K562 (cell line): ENCODE measurements around the gene ETS2. TPM values are rescaled to one million over a fixed set of nuclear protein-coding genes. Genes with fewer than 3 reads are reported as not detected.

ENCODE experiments used
- ASH1L ChIP-seq: fragments of 450-650 bp; IDR thresholded peaks from 2 replicates; pipeline ENCODE4 v1.6.1; 2018; ENCODE audit warnings: borderline replicate concordance, mild to moderate bottlenecking, low read depth; ENCODE audit not compliant: partially characterized antibody
- BRCA1 ChIP-seq, 2 experiments: fragments of 450-650 bp in 1 of 2; sonication (generic) in 1 of 2; formaldehyde crosslinking in 1 of 2; IDR thresholded peaks; 2 replicates each; pipeline versions ENCODE4 v1.5.0 to v1.6.1; 2017 to 2020; ENCODE audit warnings: mild to moderate bottlenecking in 1 of 2, missing genetic modification reagents in 1 of 2
- CBFA2T3 ChIP-seq: fragments of 450-650 bp; IDR thresholded peaks from 2 replicates; pipeline ENCODE4 v1.6.1; 2017
- CHD4 ChIP-seq: fragments of 200-600 bp; sonication (generic); IDR thresholded peaks from 3 replicates; pipeline ENCODE4 v1.6.1; 2012; ENCODE audit warnings: low read depth, mild to moderate bottlenecking, mixed read lengths, low read length, inconsistent platforms; ENCODE audit not compliant: insufficient read depth, insufficient replicate concordance, poor library complexity, severe bottlenecking
- CREB1 ChIP-seq, 2 experiments: sonication (generic) in 1 of 2; formaldehyde crosslinking in 1 of 2; IDR thresholded peaks; 2 replicates each; pipeline versions ENCODE4 v1.6.1 to v1.8.0; 2012 to 2022; ENCODE audit warnings: inconsistent platforms in 1 of 2, mild to moderate bottlenecking in 1 of 2, missing genetic modification reagents in 1 of 2, moderate library complexity in 1 of 2
- DACH1 ChIP-seq: fragments of 450-650 bp; IDR thresholded peaks from 2 replicates; pipeline ENCODE4 v1.6.1; 2018; ENCODE audit not compliant: partially characterized antibody
- EGR1 ChIP-seq: fragments of 450-650 bp; conservative IDR thresholded peaks from 2 replicates; pipeline ENCODE4 v1.6.1; 2017; ENCODE audit warnings: mild to moderate bottlenecking
- EHMT2 ChIP-seq: fragments of 450-650 bp; IDR thresholded peaks from 2 replicates; pipeline ENCODE4 v1.6.1; 2018; ENCODE audit warnings: antibody characterized with exemption
- EP300 ChIP-seq: IDR thresholded peaks from 2 replicates; pipeline ENCODE4 v1.6.1; 2012; ENCODE audit warnings: low read length, improper control_type of control experiment
- MTA2 ChIP-seq: fragments of 450-650 bp; IDR thresholded peaks from 2 replicates; pipeline ENCODE4 v1.6.1; 2016; ENCODE audit warnings: low read depth
- NFRKB ChIP-seq: fragments of 450-650 bp; IDR thresholded peaks from 2 replicates; pipeline ENCODE4 v1.6.1; 2016; ENCODE audit warnings: low read depth
- PRPF4 ChIP-seq: fragments of 200-400 bp; formaldehyde crosslinking; IDR thresholded peaks from one replicate; pipeline ENCODE4 v1.6.1; 2017; ENCODE audit warnings: low read length, low read depth, mild to moderate bottlenecking; ENCODE audit not compliant: insufficient read depth, poor library complexity, severe bottlenecking
- RBBP5 ChIP-seq: fragments of 200-600 bp; sonication (generic); IDR thresholded peaks from 2 replicates; pipeline ENCODE4 v1.6.1; 2012; ENCODE audit warnings: borderline replicate concordance, mild to moderate bottlenecking, low read length, control low read depth, inconsistent platforms; ENCODE audit not compliant: insufficient read depth, poor library complexity, severe bottlenecking
- RBFOX2 ChIP-seq: fragments of 200-400 bp; formaldehyde crosslinking; IDR thresholded peaks from 2 replicates; pipeline ENCODE4 v1.6.1; 2017; ENCODE audit warnings: low read depth, mild to moderate bottlenecking, low read length, moderate library complexity
- RFX1 ChIP-seq: fragments of 450-650 bp; IDR thresholded peaks from 2 replicates; pipeline ENCODE4 v1.6.1; 2016; ENCODE audit warnings: mild to moderate bottlenecking, moderate library complexity
- SMARCA4 ChIP-seq: fragments of 450-650 bp; IDR thresholded peaks from 2 replicates; pipeline ENCODE4 v1.6.1; 2016
- SMARCA5 ChIP-seq: fragments of 450-650 bp; IDR thresholded peaks from 2 replicates; pipeline ENCODE4 v1.6.1; 2016
- TBP ChIP-seq: optimal IDR thresholded peaks from 2 replicates; pipeline ENCODE3; 2011; ENCODE audit warnings: low read depth, low read length, improper control_type of control experiment
- ZKSCAN3 ChIP-seq: fragments of 250-450 bp; sonication (Bioruptor Pico); IDR thresholded peaks from 2 replicates; pipeline ENCODE4 v1.4.0; 2020
- ZNF584 ChIP-seq: fragments of 200-800 bp; sonication (Bioruptor generic); IDR thresholded peaks from 2 replicates; pipeline ENCODE4 v1.6.1; 2016; ENCODE audit warnings: low read depth, mild to moderate bottlenecking, missing genetic modification characterization, missing compliant biosample characterization
- polyA plus RNA-seq, 8 experiments: library from polyadenylated mRNA; depleted of rRNA in 4 of 8; stranded (reverse) in 5 of 8; unstranded in 3 of 8; fragments of >200 nt; fragmentation: Nextera tagmentation in 2 of 8; fragmentation: Illumina TruSeq in 1 of 8; extraction: Ambion mirVana in 2 of 8; extraction: Trizol in 1 of 8; gene quantifications; 2 replicates each; pipeline versions ENCODE4 v1.2.1 to v1.2.3, GENCODE V29; 2011 to 2014; ENCODE audit warnings: inconsistent platforms in 1 of 8, missing spikeins in 1 of 8
- total RNA-seq, 7 experiments: library from RNA; depleted of rRNA in 6 of 7; stranded (reverse); fragments of >200 nt in 6 of 7; fragmentation: Illumina TruSeq in 2 of 7; extraction: Trizol in 2 of 7; gene quantifications; 2 replicates each; pipeline versions ENCODE4 v1.2.1 to v1.2.3, GENCODE V29; 2011 to 2021; ENCODE audit warnings: low replicate concordance in 1 of 7
- TF ChIP-seq, protein P1 (sequence below), 2 experiments: fragments of 450-650 bp; IDR thresholded peaks; 2 replicates each; pipeline ENCODE4 v1.6.1; 2016
- TF ChIP-seq, protein P2 (sequence below): sonication (generic); formaldehyde crosslinking; IDR thresholded peaks from 2 replicates; pipeline ENCODE4 v1.8.1; 2023; ENCODE audit warnings: missing genetic modification reagents, mild to moderate bottlenecking, borderline replicate concordance
- TF ChIP-seq, protein P3 (sequence below), 2 experiments: fragments of 450-650 bp in 1 of 2; sonication (generic) in 1 of 2; formaldehyde crosslinking; conservative IDR thresholded peaks; 2 replicates each; pipeline versions ENCODE4 v1.4.0 to v1.8.1; 2020 to 2022; ENCODE audit warnings: mild to moderate bottlenecking in 1 of 2, missing genetic modification reagents in 1 of 2

Gene ETS2
- total and polyA plus RNA-seq, 9 of the 15 experiments (the other 6 are each of a cell fraction or from before 2014, with no cell fraction given): 1.7 to 24.4 (median 12.2) TPM

DNA sequence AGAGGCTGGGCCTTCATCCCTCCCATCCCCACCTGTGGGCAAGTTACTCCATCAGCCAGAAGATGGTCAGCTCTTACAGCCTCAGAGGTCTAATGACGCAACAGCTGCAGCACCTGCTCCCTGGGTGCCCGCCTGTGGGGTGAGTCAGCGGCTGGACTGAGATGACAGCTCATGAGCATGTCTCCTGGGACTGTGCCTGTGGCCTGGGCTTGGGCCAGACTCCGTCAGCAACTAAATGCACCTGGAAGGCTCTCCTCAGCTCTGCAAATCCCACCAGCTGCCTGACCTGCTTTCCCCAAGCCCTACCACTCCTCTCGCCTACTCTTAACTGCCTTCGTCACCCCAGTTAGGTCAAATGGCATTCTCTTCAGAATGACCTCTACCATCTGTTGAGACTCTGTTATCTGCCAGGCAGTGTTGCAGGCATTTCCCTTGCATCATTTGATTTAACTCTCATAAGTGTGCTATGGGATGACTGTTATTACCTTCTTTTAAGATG, 47.7 kb downstream of the ETS2 start (continued):
- TF ChIP-seq RBFOX2 (no peak), CBFA2T3 (peak; percentile 85), ZNF584 (CRISPR knock-in tag) (no peak), EP300 (0 out of 2 replicates have a peak, but pooled peaks have one; percentile 7), NFRKB (no peak), RFX1 (no peak), ZKSCAN3 (CRISPR knock-in tag) (no peak), TBP (no peak), MTA2 (0 out of 2 replicates have a peak, but pooled peaks have one; percentile 4), SMARCA4 (peak; percentile 39; the same call in 1 of the 2 replicates), CREB1 (IDR thresholded peaks at IDR 0.05) (no peak), CREB1 (CRISPR knock-in tag; IDR thresholded peaks at IDR 0.05) (no peak), BRCA1 (IDR thresholded peaks at IDR 0.05) (no peak), BRCA1 (CRISPR knock-in tag; IDR thresholded peaks at IDR 0.05) (no peak), CHD4 (no peak), EHMT2 (no peak), EGR1 (no peak), DACH1 (no peak), ASH1L (no peak), PRPF4 (no peak), RBBP5 (no peak), SMARCA5 (0 out of 2 replicates have a peak, but pooled peaks have one; percentile 39)
- TF ChIP-seq, protein P1, sequence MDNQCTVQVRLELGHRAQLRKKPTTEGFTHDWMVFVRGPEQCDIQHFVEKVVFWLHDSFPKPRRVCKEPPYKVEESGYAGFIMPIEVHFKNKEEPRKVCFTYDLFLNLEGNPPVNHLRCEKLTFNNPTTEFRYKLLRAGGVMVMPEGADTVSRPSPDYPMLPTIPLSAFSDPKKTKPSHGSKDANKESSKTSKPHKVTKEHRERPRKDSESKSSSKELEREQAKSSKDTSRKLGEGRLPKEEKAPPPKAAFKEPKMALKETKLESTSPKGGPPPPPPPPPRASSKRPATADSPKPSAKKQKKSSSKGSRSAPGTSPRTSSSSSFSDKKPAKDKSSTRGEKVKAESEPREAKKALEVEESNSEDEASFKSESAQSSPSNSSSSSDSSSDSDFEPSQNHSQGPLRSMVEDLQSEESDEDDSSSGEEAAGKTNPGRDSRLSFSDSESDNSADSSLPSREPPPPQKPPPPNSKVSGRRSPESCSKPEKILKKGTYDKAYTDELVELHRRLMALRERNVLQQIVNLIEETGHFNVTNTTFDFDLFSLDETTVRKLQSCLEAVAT (IDR thresholded peaks at IDR 0.05): no peak
- TF ChIP-seq, protein P2, sequence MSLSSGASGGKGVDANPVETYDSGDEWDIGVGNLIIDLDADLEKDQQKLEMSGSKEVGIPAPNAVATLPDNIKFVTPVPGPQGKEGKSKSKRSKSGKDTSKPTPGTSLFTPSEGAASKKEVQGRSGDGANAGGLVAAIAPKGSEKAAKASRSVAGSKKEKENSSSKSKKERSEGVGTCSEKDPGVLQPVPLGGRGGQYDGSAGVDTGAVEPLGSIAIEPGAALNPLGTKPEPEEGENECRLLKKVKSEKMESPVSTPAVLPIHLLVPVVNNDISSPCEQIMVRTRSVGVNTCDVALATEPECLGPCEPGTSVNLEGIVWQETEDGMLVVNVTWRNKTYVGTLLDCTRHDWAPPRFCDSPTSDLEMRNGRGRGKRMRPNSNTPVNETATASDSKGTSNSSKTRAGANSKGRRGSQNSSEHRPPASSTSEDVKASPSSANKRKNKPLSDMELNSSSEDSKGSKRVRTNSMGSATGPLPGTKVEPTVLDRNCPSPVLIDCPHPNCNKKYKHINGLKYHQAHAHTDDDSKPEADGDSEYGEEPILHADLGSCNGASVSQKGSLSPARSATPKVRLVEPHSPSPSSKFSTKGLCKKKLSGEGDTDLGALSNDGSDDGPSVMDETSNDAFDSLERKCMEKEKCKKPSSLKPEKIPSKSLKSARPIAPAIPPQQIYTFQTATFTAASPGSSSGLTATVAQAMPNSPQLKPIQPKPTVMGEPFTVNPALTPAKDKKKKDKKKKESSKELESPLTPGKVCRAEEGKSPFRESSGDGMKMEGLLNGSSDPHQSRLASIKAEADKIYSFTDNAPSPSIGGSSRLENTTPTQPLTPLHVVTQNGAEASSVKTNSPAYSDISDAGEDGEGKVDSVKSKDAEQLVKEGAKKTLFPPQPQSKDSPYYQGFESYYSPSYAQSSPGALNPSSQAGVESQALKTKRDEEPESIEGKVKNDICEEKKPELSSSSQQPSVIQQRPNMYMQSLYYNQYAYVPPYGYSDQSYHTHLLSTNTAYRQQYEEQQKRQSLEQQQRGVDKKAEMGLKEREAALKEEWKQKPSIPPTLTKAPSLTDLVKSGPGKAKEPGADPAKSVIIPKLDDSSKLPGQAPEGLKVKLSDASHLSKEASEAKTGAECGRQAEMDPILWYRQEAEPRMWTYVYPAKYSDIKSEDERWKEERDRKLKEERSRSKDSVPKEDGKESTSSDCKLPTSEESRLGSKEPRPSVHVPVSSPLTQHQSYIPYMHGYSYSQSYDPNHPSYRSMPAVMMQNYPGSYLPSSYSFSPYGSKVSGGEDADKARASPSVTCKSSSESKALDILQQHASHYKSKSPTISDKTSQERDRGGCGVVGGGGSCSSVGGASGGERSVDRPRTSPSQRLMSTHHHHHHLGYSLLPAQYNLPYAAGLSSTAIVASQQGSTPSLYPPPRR (CRISPR knock-in tag): no peak
- TF ChIP-seq, protein P3, sequence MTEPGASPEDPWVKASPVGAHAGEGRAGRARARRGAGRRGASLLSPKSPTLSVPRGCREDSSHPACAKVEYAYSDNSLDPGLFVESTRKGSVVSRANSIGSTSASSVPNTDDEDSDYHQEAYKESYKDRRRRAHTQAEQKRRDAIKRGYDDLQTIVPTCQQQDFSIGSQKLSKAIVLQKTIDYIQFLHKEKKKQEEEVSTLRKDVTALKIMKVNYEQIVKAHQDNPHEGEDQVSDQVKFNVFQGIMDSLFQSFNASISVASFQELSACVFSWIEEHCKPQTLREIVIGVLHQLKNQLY (CRISPR knock-in tag; conservative IDR thresholded peaks at IDR 0.05): no peak
